ENCODE data around the gene UNC5B.

Gene UNC5B

DNA sequence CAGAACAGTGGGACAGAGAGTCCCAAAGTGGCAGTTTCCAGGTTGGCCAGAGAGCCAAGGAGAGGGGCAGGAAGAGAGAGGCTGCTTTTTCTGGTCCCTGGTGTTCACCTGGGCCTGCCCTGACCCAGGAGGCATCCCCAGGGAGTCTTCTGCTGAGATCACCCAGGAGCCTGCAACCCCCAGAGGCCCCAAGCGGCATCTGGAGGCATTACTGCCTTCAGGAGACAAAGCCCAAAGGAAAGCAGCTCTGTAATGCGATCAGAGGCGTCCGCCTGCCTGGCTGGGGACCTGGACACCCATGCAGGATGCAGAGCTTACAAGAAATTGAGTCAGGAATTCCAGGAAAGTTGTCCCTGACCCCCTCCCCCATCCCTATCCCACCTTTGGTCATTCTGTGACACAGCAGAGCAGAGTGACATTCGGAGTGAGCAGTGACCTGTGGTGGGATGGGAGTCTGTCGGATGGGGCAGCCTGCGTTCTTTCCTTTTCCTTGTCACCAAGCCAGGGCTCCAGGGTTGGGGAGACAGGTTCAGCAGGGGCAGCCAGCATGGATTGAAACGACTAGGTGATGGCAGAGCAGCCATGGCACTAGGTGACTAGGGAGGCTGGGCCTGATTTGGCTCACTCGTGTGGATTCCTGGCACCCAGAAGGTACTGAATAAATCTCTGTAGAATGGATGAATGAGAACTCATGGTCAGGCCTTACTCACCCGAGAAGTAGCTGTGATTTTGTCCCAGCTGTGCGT is 10.4 kb downstream of the UNC5B start:
- TF ChIP-seq, protein P1, sequence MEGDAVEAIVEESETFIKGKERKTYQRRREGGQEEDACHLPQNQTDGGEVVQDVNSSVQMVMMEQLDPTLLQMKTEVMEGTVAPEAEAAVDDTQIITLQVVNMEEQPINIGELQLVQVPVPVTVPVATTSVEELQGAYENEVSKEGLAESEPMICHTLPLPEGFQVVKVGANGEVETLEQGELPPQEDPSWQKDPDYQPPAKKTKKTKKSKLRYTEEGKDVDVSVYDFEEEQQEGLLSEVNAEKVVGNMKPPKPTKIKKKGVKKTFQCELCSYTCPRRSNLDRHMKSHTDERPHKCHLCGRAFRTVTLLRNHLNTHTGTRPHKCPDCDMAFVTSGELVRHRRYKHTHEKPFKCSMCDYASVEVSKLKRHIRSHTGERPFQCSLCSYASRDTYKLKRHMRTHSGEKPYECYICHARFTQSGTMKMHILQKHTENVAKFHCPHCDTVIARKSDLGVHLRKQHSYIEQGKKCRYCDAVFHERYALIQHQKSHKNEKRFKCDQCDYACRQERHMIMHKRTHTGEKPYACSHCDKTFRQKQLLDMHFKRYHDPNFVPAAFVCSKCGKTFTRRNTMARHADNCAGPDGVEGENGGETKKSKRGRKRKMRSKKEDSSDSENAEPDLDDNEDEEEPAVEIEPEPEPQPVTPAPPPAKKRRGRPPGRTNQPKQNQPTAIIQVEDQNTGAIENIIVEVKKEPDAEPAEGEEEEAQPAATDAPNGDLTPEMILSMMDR (IDR thresholded peaks at IDR 0.05): no peak
- Histone ChIP-seq H3K4me3 (no peak overlapping the region), H3K27ac (peak overlapping the region in 1 of 2 donors; percentile 48)
- DNase-seq (ENCODE audit: low spot score): peak; percentile 70

DNA sequence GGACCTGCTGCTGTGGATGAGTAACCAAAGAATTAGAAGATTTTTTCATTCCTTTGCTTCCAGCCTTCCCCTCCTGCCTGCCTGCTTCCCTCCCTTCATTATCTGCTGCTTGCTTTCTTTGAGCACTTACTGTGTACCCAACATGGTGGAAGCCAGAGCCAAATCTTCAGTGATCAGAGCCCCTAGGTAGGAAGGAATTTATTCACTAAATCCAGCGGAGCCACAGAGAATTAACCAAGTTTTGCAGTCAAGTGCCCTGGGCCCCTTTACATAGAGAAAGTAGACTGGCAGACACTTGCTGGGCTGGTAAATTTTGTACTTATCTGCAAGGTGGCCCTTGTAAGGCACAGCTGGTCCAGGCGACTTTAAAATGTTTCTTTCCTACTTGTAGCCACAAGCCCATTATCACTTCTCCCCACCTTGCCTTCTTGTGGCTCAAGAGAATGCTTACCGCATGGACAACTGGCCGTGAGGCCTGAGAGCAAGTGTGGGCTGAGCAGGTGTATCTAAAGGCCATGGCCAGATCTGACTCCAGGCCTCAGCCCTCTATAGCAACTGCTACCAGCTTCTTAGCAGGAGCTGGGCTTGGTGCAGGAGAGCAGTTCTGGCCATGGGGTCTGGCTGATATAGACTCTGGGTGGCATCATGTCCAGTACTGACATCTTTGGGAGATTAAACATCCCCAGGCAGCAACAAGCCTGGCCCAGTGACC is 11.1 kb downstream of the UNC5B start:
- TF ChIP-seq, protein P1 (IDR thresholded peaks at IDR 0.05): no peak
- Histone ChIP-seq H3K27ac (peak overlapping the region in 1 of 2 donors; percentile 48), H3K4me3 (no peak overlapping the region)
- peak; percentile 60 for DNase-seq (ENCODE audit: low spot score)

DNA sequence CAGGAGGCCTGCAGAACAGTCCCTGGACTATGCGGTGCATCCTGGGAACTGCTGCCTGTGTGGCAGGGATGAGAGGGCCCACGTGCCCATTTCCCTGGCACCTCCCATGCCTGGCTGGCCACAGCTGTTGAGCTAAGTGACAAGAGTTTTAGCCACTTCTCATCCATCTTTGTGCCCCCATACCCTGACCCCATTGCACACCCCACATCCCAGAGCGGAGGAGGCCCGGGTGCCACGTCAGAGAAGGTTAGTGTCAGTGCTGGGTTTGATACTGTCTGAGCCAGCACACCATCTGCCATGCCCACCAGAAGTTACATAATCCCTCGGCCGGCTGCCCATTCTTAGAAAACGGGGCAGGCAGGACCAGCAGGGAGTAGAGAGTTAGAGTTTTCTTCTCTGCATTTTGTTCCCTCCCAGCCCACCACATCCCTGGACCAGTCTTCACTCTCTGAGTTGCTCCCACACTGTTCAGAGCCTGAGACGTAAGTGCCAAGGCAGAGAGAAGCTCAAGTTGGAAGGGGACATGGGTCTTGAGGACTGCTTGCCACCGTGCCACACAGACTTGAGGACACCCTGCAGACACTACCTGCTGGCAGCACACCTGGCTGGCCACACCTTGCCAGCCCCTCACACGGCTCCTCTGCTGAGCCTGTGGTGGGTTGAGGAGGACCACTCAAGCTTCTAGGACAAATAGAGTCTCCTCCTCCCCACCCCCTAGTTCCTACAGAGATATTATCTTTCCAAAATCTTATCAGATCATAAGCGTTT is 13.1 kb downstream of the UNC5B start:
- TF ChIP-seq, protein P1 (IDR thresholded peaks at IDR 0.05): no peak
- DNase-seq (ENCODE audit: low spot score): no peak
- H3K27ac ChIP-seq: no peak overlapping the region
- no peak overlapping the region for H3K4me3 ChIP-seq

DNA sequence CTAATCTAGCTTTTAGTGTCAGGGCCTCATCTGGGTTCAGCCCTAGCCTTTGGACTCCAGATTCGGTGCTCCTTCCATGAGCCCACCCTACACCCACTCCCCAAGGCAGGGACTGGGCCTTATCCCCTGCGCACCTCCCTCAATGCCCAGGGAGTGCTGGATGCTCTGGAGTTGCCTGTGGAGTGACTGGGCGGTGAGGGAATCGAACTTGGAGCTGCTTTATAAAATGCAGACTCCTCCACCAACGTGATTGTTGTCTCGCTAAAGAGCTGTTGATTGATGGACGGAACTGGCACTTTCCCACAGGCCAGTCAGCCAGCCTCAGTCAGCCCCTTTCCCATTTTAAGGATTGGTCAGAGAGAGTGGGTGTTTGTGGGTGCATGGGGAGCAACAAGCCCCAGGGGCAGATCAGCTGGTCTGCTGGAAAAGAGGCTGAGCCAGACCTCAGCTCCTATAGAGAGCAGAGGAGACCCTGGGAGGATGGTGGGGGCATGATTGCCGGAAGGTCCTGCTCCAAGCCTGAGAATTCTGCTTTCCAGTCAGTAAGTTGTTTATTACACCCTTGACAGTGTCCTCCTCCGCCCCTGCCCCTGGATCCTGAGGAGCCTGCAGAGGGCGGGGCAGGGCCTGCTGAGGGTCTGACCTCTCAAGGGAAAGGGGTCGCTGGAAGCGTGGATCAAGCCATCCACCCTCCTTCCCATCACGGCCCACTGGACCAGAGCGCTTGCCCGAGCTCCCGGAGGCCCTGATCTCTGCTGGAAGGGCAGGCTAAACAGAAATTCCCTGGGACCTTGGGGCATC is 16.7 kb downstream of the UNC5B start:
- Histone ChIP-seq H3K27ac (peak overlapping the region in 1 of 2 donors; percentile 50), H3K4me3 (no peak overlapping the region)
- DNase-seq (ENCODE audit: low spot score): no peak
- TF ChIP-seq, protein P1 (IDR thresholded peaks at IDR 0.05): no peak

DNA sequence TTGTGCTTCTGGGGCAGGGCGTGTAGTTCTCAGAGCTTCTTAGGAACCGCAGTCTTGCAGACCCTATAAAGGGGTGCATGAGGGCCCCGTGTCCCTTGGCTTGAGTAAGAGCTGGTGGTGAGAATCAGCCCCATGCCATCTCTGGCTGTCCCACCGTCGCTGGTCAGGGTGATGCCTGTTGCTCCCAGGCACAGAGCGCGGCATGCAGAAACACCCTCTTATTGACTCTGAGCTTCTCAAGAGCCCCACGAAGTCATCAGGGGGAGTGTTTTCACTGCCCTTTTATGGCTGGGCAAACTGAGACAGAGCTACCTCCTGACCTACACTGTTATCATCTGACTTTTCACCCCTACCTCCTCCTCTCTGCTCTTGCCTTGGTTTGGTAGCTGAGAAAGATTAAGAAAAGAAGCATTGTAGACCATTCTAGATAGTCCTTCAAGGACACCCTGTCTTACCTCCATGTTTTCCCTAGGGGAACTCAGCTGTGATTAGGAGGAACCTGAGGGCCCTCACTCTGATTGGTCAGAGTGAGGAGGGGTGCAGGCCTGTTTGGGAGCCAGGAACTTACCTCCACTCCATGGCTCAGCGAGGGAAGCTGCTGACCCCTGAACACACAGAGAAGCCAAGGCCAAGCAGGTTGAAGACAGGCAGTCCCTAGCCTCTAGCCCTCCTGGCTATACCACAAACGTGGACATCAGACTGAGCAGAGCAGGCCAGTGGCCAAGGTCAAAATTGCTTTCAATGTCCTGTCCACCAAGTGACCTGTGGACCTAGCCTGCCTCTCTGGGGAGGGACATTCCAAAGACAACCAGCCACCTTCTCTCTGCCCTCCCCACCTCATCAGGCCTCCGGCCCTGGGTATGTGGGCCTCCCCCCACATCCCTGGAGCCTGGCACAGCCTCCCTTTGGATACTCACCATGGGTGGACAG is 17.6 kb downstream of the UNC5B start:
- Histone ChIP-seq H3K4me3 (no peak overlapping the region), H3K27ac (peak overlapping the region in 1 of 2 donors; percentile 50)
- no peak for DNase-seq (ENCODE audit: low spot score)
- TF ChIP-seq, protein P1 (IDR thresholded peaks at IDR 0.05): no peak

DNA sequence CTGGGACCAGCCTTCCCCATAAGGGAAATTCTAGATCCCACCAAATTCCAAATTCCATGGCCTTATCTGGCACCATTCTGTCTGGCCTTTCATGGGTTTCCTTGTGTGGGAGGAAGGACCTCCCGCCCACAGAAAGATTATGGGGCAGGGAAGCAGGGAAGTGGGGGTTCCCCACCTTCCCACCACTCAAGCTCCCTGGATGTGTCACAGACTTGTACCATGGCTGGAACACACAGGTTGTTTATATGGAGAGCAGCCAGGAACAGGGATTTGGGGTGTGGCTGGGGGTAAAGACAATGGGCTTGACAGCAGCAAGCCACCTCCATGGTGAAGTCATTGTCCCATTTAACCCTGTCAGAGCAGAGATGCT is 18.3 kb downstream of the UNC5B start:
- TF ChIP-seq, protein P1 (IDR thresholded peaks at IDR 0.05): no peak
- no peak overlapping the region for H3K4me3 ChIP-seq
- H3K27ac ChIP-seq: peak overlapping the region in 1 of 2 donors; percentile 50
- no peak for DNase-seq (ENCODE audit: low spot score)
